ENCODE results near the gene KDM8. TPM values are rescaled to one million over a fixed set of nuclear protein-coding genes. Genes with fewer than 3 reads are reported as not detected.
A peak's percentile ranks its signal among the peaks of the same experiment; 100 is the strongest.

KDM8 gene
- total and polyA plus RNA-seq, 2 donors (not counting 3 experiments of a cell fraction or from before 2014, with no cell fraction given), result 5.1 to 8.4 TPM

DNA sequence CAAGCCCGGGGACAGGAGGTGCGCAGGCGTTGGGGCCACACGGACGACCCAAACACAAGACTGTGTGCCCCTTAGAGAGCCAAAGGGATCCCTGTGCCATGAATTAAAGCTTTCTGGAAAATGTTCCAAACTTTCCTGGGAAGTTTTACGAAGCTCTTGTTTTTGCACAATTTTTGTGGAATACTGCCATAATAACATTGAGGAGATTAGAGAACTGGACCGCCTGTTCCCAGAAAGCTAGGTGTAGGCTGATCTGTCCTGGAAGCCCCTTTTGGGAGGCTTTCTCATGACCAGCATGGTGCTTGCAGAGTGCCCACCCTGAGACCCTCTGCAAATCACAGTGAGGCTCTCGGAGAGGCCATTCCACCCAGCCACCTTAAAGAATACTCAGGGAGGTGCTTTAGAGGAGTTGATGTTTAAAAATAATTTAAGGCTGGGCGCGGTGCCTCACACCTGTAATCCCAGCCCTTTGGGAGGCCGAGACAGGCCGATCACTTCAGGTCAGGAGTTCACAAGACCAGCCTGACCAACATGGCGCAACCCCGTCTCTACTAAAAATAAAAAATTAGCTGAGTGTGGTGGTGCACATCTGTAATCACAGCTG is 1.1 kb downstream of the KDM8 start:
- peak overlapping the region; percentile 19 to 59 (median 57) for H3K4me3 ChIP-seq (replicated peaks in 1 of 3; ENCODE audit: insufficient read depth in 1 of 3, low read depth in 1 of 3, low read length in 3 of 3)
- H3K27me3 ChIP-seq (ENCODE audit: control insufficient read depth in 2 of 2, insufficient read depth in 2 of 2, low read length in 2 of 2), result no peaks in the 10 kb centered on the region
- intact Hi-C loops (cut with micrococcal nuclease), result no loop called here
- FAIRE-seq (peak; percentile 21), DNase-seq (ENCODE audit: low read depth, low spot score) (no peak)
- peak overlapping the region; percentile 86 for H3K9ac ChIP-seq (replicated peaks; ENCODE audit: extremely low read depth, insufficient read depth, low read length)
- POLR2A ChIA-PET, result interaction anchor here (0.6 to 1.6 kb wide), 5 partner anchors 15 to 163 kb away, joined by 3 to 6 read pairs (median 4); no protein-coding TSS in a partner anchor
- TSS peak; percentile 45 for BruUV-seq (replicated peaks)
- TF ChIP-seq EZH2 (IDR thresholded peaks at IDR 0.05; ENCODE audit: borderline replicate concordance, low read depth, low read length, severe bottlenecking), result no peak
- no peak for TF ChIP-seq POLR2AphosphoS5 (IDR thresholded peaks at IDR 0.05; ENCODE audit: insufficient read depth, low read depth, low read length)
- no peak for TF ChIP-seq GATA2 (IDR thresholded peaks at IDR 0.05; ENCODE audit: insufficient read depth, insufficient read length, low read depth, low read length)
- TF ChIP-seq POLR2A (IDR thresholded peaks at IDR 0.05; ENCODE audit: low read depth, low read length), result no peak
- TF ChIP-seq JUN (IDR thresholded peaks at IDR 0.05; ENCODE audit: borderline replicate concordance, insufficient read depth, insufficient read length, low read depth), result no peak
- TF ChIP-seq, protein P1, sequence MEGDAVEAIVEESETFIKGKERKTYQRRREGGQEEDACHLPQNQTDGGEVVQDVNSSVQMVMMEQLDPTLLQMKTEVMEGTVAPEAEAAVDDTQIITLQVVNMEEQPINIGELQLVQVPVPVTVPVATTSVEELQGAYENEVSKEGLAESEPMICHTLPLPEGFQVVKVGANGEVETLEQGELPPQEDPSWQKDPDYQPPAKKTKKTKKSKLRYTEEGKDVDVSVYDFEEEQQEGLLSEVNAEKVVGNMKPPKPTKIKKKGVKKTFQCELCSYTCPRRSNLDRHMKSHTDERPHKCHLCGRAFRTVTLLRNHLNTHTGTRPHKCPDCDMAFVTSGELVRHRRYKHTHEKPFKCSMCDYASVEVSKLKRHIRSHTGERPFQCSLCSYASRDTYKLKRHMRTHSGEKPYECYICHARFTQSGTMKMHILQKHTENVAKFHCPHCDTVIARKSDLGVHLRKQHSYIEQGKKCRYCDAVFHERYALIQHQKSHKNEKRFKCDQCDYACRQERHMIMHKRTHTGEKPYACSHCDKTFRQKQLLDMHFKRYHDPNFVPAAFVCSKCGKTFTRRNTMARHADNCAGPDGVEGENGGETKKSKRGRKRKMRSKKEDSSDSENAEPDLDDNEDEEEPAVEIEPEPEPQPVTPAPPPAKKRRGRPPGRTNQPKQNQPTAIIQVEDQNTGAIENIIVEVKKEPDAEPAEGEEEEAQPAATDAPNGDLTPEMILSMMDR (IDR thresholded peaks at IDR 0.05; ENCODE audit: extremely low read depth in 1 of 2, insufficient read depth in 1 of 2, low read depth in 1 of 2, low read length in 2 of 2), result no peak
- no peak for TF ChIP-seq FOS (IDR thresholded peaks at IDR 0.05; ENCODE audit: borderline replicate concordance, insufficient read depth, low read length)
- TF ChIP-seq, protein P2, sequence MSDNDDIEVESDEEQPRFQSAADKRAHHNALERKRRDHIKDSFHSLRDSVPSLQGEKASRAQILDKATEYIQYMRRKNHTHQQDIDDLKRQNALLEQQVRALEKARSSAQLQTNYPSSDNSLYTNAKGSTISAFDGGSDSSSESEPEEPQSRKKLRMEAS (IDR thresholded peaks at IDR 0.05; ENCODE audit: insufficient read depth, insufficient read length), result no peak
- TF ChIP-seq MYC (IDR thresholded peaks at IDR 0.05; ENCODE audit: low read depth, low read length), result no peak
- no peaks in the 10 kb centered on the region for H3K9me1 ChIP-seq (replicated peaks; ENCODE audit: control insufficient read depth, extremely low read depth, insufficient read depth, low read length)
- no peaks in the 10 kb centered on the region for H3K36me3 ChIP-seq (ENCODE audit: control insufficient read depth in 2 of 2, extremely low read depth in 1 of 2, insufficient read depth in 2 of 2, low read length in 2 of 2)
- H3K79me2 ChIP-seq (ENCODE audit: control insufficient read depth, insufficient read depth, low read length), result no peaks in the 10 kb centered on the region
- H3K27ac ChIP-seq (ENCODE audit: insufficient read depth, low read depth, low read length), result peak overlapping the region; percentile 64
- peaks cover 10% of the 10 kb centered on the region for H3K4me1 ChIP-seq (ENCODE audit: control insufficient read depth, extremely low read depth, insufficient read depth, low read length)
- H4K20me1 ChIP-seq (replicated peaks; ENCODE audit: control insufficient read depth, extremely low read depth, insufficient read depth, low read length), result no peaks in the 10 kb centered on the region
- peak overlapping the region; percentile 77 for H3K4me2 ChIP-seq (ENCODE audit: insufficient read depth, low read length)
- H2AFZ ChIP-seq (ENCODE audit: low read depth, low read length), result peak overlapping the region; percentile 72
- dilution Hi-C loops (cut with MboI; ENCODE audit: extremely low pct_ligation_motif_present, low sequenced_read_pairs), result no loop called here
- H3K9me3 ChIP-seq (replicated peaks; ENCODE audit: control insufficient read depth, insufficient read depth, low read length), result no peaks in the 10 kb centered on the region
- CTCF ChIA-PET, result interaction anchor here (1.0 to 2.2 kb wide), 4 partner anchors 26 to 171 kb away, joined by 6 to 20 read pairs (median 14); no protein-coding TSS in a partner anchor
